ENCODE measurements around the gene PDE2A.

GRCh38 chr11:72562431-72562830 lies 111.8 kb downstream of the PDE2A start:
- no peak for TF ChIP-seq CTCF (IDR thresholded peaks at IDR 0.05; ENCODE audit: low read depth, low read length)
- no peak for TF ChIP-seq EZH2phosphoT487 (IDR thresholded peaks at IDR 0.05; ENCODE audit: low read depth)
